ENCODE measurements around the gene SHC4. TPM values are rescaled to one million over a fixed set of nuclear protein-coding genes. Genes with fewer than 3 reads are reported as not detected.
A peak's percentile ranks its signal among the peaks of the same experiment; 100 is the strongest.

SHC4 gene
- total RNA-seq, 1 donor from 2014 or later: 35.6 TPM

GRCh38 chr15:48928877-48929538 is 34.7 kb downstream of the SHC4 start:
- Mint-ChIP-seq H3K27me3 (ENCODE audit: low read depth) (no peaks in the 10 kb centered on the region), H3K36me3 (ENCODE audit: low read depth) (peaks cover 9% of the 10 kb centered on the region), H3K4me1 (ENCODE audit: low read depth) (peaks cover 92% of the 10 kb centered on the region), H3K9me3 (ENCODE audit: low read depth) (peaks cover 6% of the 10 kb centered on the region), H3K27ac (ENCODE audit: unreplicated experiment) (peak overlapping the region; percentile 93), H3K4me3 (ENCODE audit: unreplicated experiment) (peak overlapping the region; percentile 31)
- TF ChIP-seq, protein P1, sequence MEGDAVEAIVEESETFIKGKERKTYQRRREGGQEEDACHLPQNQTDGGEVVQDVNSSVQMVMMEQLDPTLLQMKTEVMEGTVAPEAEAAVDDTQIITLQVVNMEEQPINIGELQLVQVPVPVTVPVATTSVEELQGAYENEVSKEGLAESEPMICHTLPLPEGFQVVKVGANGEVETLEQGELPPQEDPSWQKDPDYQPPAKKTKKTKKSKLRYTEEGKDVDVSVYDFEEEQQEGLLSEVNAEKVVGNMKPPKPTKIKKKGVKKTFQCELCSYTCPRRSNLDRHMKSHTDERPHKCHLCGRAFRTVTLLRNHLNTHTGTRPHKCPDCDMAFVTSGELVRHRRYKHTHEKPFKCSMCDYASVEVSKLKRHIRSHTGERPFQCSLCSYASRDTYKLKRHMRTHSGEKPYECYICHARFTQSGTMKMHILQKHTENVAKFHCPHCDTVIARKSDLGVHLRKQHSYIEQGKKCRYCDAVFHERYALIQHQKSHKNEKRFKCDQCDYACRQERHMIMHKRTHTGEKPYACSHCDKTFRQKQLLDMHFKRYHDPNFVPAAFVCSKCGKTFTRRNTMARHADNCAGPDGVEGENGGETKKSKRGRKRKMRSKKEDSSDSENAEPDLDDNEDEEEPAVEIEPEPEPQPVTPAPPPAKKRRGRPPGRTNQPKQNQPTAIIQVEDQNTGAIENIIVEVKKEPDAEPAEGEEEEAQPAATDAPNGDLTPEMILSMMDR (IDR thresholded peaks at IDR 0.05): no peak
- no peak for DNase-seq (ENCODE audit: low spot score)

GRCh38 chr15:48925714-48926223 is 38.0 kb downstream of the SHC4 start:
- no peak for DNase-seq (ENCODE audit: low spot score)
- peaks cover 19% of the 10 kb centered on the region for H3K36me3 Mint-ChIP-seq (ENCODE audit: low read depth)
- peaks cover 73% of the 10 kb centered on the region for H3K4me1 Mint-ChIP-seq (ENCODE audit: low read depth)
- TF ChIP-seq, protein P1 (IDR thresholded peaks at IDR 0.05): no peak
- no peaks in the 10 kb centered on the region for H3K9me3 Mint-ChIP-seq (ENCODE audit: low read depth)
- H3K27me3 Mint-ChIP-seq (ENCODE audit: low read depth): no peaks in the 10 kb centered on the region
- H3K4me3 Mint-ChIP-seq (ENCODE audit: unreplicated experiment): peak overlapping the region; percentile 13
- H3K27ac Mint-ChIP-seq (ENCODE audit: unreplicated experiment): peak overlapping the region; percentile 93

GRCh38 chr15:48924528-48925393 is 39.0 kb downstream of the SHC4 start:
- Mint-ChIP-seq H3K4me3 (ENCODE audit: unreplicated experiment) (no peak overlapping the region), H3K27me3 (ENCODE audit: low read depth) (no peaks in the 10 kb centered on the region), H3K27ac (ENCODE audit: unreplicated experiment) (peak overlapping the region; percentile 93), H3K9me3 (ENCODE audit: low read depth) (no peaks in the 10 kb centered on the region), H3K4me1 (ENCODE audit: low read depth) (peaks cover 63% of the 10 kb centered on the region), H3K36me3 (ENCODE audit: low read depth) (peaks cover 21% of the 10 kb centered on the region)
- DNase-seq (ENCODE audit: low spot score): no peak
- TF ChIP-seq, protein P1 (IDR thresholded peaks at IDR 0.05): no peak

- H3K4me1 Mint-ChIP-seq (ENCODE audit: low read depth): peaks cover 39% of the 10 kb centered on the region
- TF ChIP-seq, protein P1 (IDR thresholded peaks at IDR 0.05): no peak
Measured at GRCh38 chr15:48922046-48922445, 41.7 kb downstream of the SHC4 start.

DNA sequence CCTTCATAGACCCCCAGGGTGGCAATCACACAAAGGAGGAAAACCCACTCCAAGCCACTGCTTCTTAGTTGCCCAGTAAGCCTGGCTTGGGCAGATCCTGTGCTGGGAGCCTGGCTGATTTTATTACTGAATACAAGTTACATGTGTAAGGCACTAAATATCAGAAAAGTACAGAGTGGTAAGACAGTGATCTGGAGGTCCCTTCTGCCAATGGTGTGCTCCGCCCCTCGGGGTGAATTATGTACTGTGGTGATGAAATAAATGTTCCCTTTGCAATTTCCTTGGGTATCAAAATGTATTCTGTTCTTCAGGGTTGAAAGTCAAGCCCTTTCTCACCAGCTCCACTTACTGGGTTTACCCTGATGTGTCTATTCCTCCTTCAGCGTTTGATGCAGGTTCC is 47.0 kb downstream of the SHC4 start:
- Mint-ChIP-seq H3K4me1 (ENCODE audit: low read depth) (peaks cover 19% of the 10 kb centered on the region), H3K27ac (ENCODE audit: unreplicated experiment) (no peak overlapping the region), H3K27me3 (ENCODE audit: low read depth) (no peaks in the 10 kb centered on the region), H3K9me3 (ENCODE audit: low read depth) (peaks cover 2% of the 10 kb centered on the region), H3K4me3 (ENCODE audit: unreplicated experiment) (no peak overlapping the region), H3K36me3 (ENCODE audit: low read depth) (peaks cover 27% of the 10 kb centered on the region)
- TF ChIP-seq, protein P1 (IDR thresholded peaks at IDR 0.05): no peak
- no peak for DNase-seq (ENCODE audit: low spot score)

More at GRCh38 chr15:48922046-48922445, 41.7 kb downstream of the SHC4 start:
- H3K27me3 Mint-ChIP-seq (ENCODE audit: low read depth): no peaks in the 10 kb centered on the region
- H3K9me3 Mint-ChIP-seq (ENCODE audit: low read depth): no peaks in the 10 kb centered on the region
- DNase-seq (ENCODE audit: low spot score): no peak
- no peak overlapping the region for H3K27ac Mint-ChIP-seq (ENCODE audit: unreplicated experiment)
- H3K4me3 Mint-ChIP-seq (ENCODE audit: unreplicated experiment): no peak overlapping the region
- peaks cover 31% of the 10 kb centered on the region for H3K36me3 Mint-ChIP-seq (ENCODE audit: low read depth)
